Thyroid gland (tissue), 4 donors: ENCODE measurements around the gene PIK3AP1.

Experiments
- POLR2A ChIP-seq, 2 donors: fragments of 450-650 bp; IDR thresholded peaks; one replicate each; pipeline ENCODE4 v1.6.1; 2017; ENCODE audit warnings: antibody characterized with exemption in 2 of 2, mild to moderate bottlenecking in 2 of 2, moderate library complexity in 1 of 2
- TF ChIP-seq, protein P1 (sequence below), 6 experiments: fragments of 200-600 bp in 3 of 6; fragments of 450-650 bp in 3 of 6; sonication (generic) in 3 of 6; IDR thresholded peaks; one replicate each; pipeline ENCODE4 v1.5.1; 2016 to 2019; ENCODE audit warnings: antibody characterized with exemption in 6 of 6, mild to moderate bottlenecking in 2 of 6, inconsistent platforms in 1 of 6, moderate library complexity in 1 of 6

- TF ChIP-seq, protein P1, sequence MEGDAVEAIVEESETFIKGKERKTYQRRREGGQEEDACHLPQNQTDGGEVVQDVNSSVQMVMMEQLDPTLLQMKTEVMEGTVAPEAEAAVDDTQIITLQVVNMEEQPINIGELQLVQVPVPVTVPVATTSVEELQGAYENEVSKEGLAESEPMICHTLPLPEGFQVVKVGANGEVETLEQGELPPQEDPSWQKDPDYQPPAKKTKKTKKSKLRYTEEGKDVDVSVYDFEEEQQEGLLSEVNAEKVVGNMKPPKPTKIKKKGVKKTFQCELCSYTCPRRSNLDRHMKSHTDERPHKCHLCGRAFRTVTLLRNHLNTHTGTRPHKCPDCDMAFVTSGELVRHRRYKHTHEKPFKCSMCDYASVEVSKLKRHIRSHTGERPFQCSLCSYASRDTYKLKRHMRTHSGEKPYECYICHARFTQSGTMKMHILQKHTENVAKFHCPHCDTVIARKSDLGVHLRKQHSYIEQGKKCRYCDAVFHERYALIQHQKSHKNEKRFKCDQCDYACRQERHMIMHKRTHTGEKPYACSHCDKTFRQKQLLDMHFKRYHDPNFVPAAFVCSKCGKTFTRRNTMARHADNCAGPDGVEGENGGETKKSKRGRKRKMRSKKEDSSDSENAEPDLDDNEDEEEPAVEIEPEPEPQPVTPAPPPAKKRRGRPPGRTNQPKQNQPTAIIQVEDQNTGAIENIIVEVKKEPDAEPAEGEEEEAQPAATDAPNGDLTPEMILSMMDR (IDR thresholded peaks at IDR 0.05) = no peak
- TF ChIP-seq POLR2A (IDR thresholded peaks at IDR 0.05) = no peak
Measured at GRCh38 chr10:96683065-96683464, 37.2 kb downstream of the PIK3AP1 start.
